Transverse colon (tissue), 4 donors: ENCODE results near the gene PARP16. TPM values are rescaled to one million over a fixed set of nuclear protein-coding genes. Genes with fewer than 3 reads are reported as not detected.

Experiments
- DNase-seq: peaks from one replicate; pipeline ENCODE4 v3.0.0-alpha.2; 2019
- H3K27ac ChIP-seq, 4 donors: fragments of 200-600 bp; sonication (generic); 2 replicates each; pipeline ENCODE4 v1.5.1; 2016 to 2018; ENCODE audit warnings: inconsistent platforms in 4 of 4
- H3K27me3 ChIP-seq: fragments of 200-600 bp; sonication (generic); 2 replicates; pipeline ENCODE4 v1.5.1; 2017; ENCODE audit warnings: inconsistent platforms
- H3K36me3 ChIP-seq, 4 donors: fragments of 200-600 bp; sonication (generic); 2 replicates each; pipeline ENCODE4 v1.5.1; 2017 to 2019; ENCODE audit warnings: inconsistent platforms in 4 of 4
- H3K4me1 ChIP-seq, 4 donors: fragments of 200-600 bp; sonication (generic); 2 replicates each; pipeline ENCODE4 v1.5.1; 2017 to 2020; ENCODE audit warnings: inconsistent platforms in 4 of 4
- H3K4me3 ChIP-seq, 4 donors: fragments of 200-600 bp; sonication (generic); 1 replicate in 1 of 4; 2 replicates in 3 of 4; pipeline versions ENCODE4 v1.5.1 to v1.6.1; 2017 to 2019; ENCODE audit warnings: inconsistent platforms in 4 of 4
- H3K9me3 ChIP-seq, 2 donors: fragments of 200-600 bp; sonication (generic); 2 replicates each; pipeline ENCODE4 v1.5.1; 2017 to 2019; ENCODE audit warnings: inconsistent platforms in 2 of 2
- CTCF ChIP-seq, 5 experiments: fragments of 200-600 bp in 3 of 5; fragments of 450-650 bp in 2 of 5; sonication (generic) in 3 of 5; IDR thresholded peaks; 1 replicate in 2 of 5; 2 replicates in 3 of 5; pipeline ENCODE4 v1.5.1; 2016 to 2017; ENCODE audit warnings: antibody characterized with exemption in 5 of 5, inconsistent platforms in 3 of 5, mild to moderate bottlenecking in 2 of 5, moderate library complexity in 1 of 5
- EP300 ChIP-seq: sonication (generic); formaldehyde crosslinking; IDR thresholded peaks from one replicate; pipeline ENCODE4 v1.6.1; 2017; ENCODE audit warnings: antibody characterized with exemption, low read depth
- POLR2A ChIP-seq: fragments of 450-650 bp; IDR thresholded peaks from one replicate; pipeline ENCODE4 v1.6.1; 2016; ENCODE audit warnings: antibody characterized with exemption, mild to moderate bottlenecking, moderate library complexity
- POLR2AphosphoS5 ChIP-seq, 3 donors: sonication (generic); formaldehyde crosslinking; IDR thresholded peaks; one replicate each; pipeline ENCODE4 v1.6.1; 2016; ENCODE audit warnings: antibody characterized with exemption in 3 of 3
- WGBS, 2 donors: methylation state at CpG; one replicate each; pipeline ENCODE4 v1.1.5; 2018; ENCODE audit warnings: low coverage in 1 of 2; 5-methylcytosine and 5-hydroxymethylcytosine counted together
- in situ Hi-C, 4 donors: fragments of 200-750 bp; cut with MboI; loops; one replicate each; pipeline versions ENCODE4 v1.15.0 to v1.15.1; 2017; ENCODE audit warnings: low sequenced_read_pairs in 3 of 4, low pct_ligation_motif_present in 1 of 4, low pct_unique_long_range_greater_than_20kb in 1 of 4
- intact Hi-C: fragments of 100-400 bp; cut with DNase I; formaldehyde crosslinking; loops from one replicate; pipeline ENCODE4 v1.15.1; 2023; ENCODE audit warnings: low total_unique reads
- total RNA-seq, 4 donors: library from RNA; depleted of rRNA; stranded (reverse); fragments of >200 nt; gene quantifications; one replicate each; pipeline ENCODE4 v1.1.0, GENCODE V29; 2016

Gene PARP16
- total RNA-seq, 4 donors from 2014 or later, result 4.6 to 11.5 (median 7.5) TPM

GRCh38 chr15:65327651-65328393 lies 41.1 kb upstream of the PARP16 start:
- 73 to 75% methylated on average over 4 to 12 of the region's 12 CpGs for WGBS, 2 donors
- H3K9me3 ChIP-seq, result no peaks in the 10 kb centered on the region
- H3K27ac ChIP-seq, result no peak overlapping the region
- intact Hi-C loops, result no loop called here
- DNase-seq, result no peak
- in situ Hi-C loops, result no loop called here
- no peaks in the 10 kb centered on the region for H3K4me1 ChIP-seq
- no peaks in the 10 kb centered on the region for H3K36me3 ChIP-seq
- TF ChIP-seq POLR2AphosphoS5 (IDR thresholded peaks at IDR 0.05) (no peak), POLR2A (no peak), EP300 (no peak), CTCF (IDR thresholded peaks at IDR 0.05) (no peak)
- H3K4me3 ChIP-seq, result no peak overlapping the region
- H3K27me3 ChIP-seq, result no peaks in the 10 kb centered on the region

GRCh38 chr15:65326818-65327217 lies 40.1 kb upstream of the PARP16 start:
- H3K4me1 ChIP-seq, result no peaks in the 10 kb centered on the region
- H3K36me3 ChIP-seq, result no peaks in the 10 kb centered on the region
- TF ChIP-seq CTCF (IDR thresholded peaks at IDR 0.05) (no peak), EP300 (no peak), POLR2A (no peak), POLR2AphosphoS5 (IDR thresholded peaks at IDR 0.05) (no peak)
- H3K27me3 ChIP-seq, result no peaks in the 10 kb centered on the region
- in situ Hi-C loops (no loop called here), intact Hi-C loops (no loop called here)
- 71% methylated on average over 2 of the region's 2 CpGs; no CpG with 5 or more reads in 1 of the 2 donors for WGBS, 2 donors
- no peak for DNase-seq
- no peaks in the 10 kb centered on the region for H3K9me3 ChIP-seq
- no peak overlapping the region for H3K27ac ChIP-seq
- H3K4me3 ChIP-seq, result no peak overlapping the region

- DNase-seq, result no peak
- Histone ChIP-seq H3K27ac (no peak overlapping the region), H3K27me3 (no peaks in the 10 kb centered on the region), H3K36me3 (no peaks in the 10 kb centered on the region), H3K4me1 (no peaks in the 10 kb centered on the region), H3K4me3 (no peak overlapping the region), H3K9me3 (no peaks in the 10 kb centered on the region)
- TF ChIP-seq EP300, result no peak
- TF ChIP-seq POLR2A, result no peak
- TF ChIP-seq CTCF (IDR thresholded peaks at IDR 0.05), result no peak
- no peak for TF ChIP-seq POLR2AphosphoS5 (IDR thresholded peaks at IDR 0.05)
- WGBS, 2 donors, result 38 to 60% methylated on average over 1 to 11 of the region's 12 CpGs
- intact Hi-C loops (no loop called here), in situ Hi-C loops (no loop called here)
These were observed 39.4 kb upstream of the PARP16 start for GRCh38 chr15:65326117-65326526.

- in situ Hi-C loops, result loop anchor here in 1 of 4 donors (5.0 kb wide), 1 partner anchor 59 kb away; no protein-coding TSS in a partner anchor
- DNase-seq, result peak; percentile 41
- H3K36me3 ChIP-seq, result no peaks in the 10 kb centered on the region
- H3K4me1 ChIP-seq, result no peaks in the 10 kb centered on the region
- TF ChIP-seq POLR2AphosphoS5 (IDR thresholded peaks at IDR 0.05) (peak; percentile 56 to 77 (median 60)), EP300 (no peak)
- WGBS, 2 donors, result 0 to 12% methylated on average over 1 to 9 of the region's 9 CpGs
- intact Hi-C loops, result no loop called here
- no peaks in the 10 kb centered on the region for H3K27me3 ChIP-seq
- H3K27ac ChIP-seq, result no peak overlapping the region
- no peaks in the 10 kb centered on the region for H3K9me3 ChIP-seq
- H3K4me3 ChIP-seq, result no peak overlapping the region
These were observed 36.4 kb upstream of the PARP16 start for GRCh38 chr15:65323071-65323511.
